HepG2 (cell line): ENCODE measurements around the gene TUBB. TPM values are rescaled to one million over a fixed set of nuclear protein-coding genes. Genes with fewer than 3 reads are reported as not detected.

ENCODE experiments used
- NPAS2 ChIP-seq: sonication (generic); formaldehyde crosslinking; IDR thresholded peaks from 2 replicates; pipeline ENCODE4 v1.8.0; 2022; ENCODE audit warnings: mild to moderate bottlenecking, missing genetic modification reagents, borderline replicate concordance
- PHF5A ChIP-seq: IDR thresholded peaks from one replicate; pipeline ENCODE4 v1.6.1; 2018; ENCODE audit warnings: low read depth, missing genetic modification reagents; ENCODE audit not compliant: unreplicated experiment
- PITX1 ChIP-seq: sonication (generic); formaldehyde crosslinking; IDR thresholded peaks from 2 replicates; pipeline ENCODE4 v1.5.1; 2020; ENCODE audit warnings: mild to moderate bottlenecking, missing genetic modification reagents
- PPARG ChIP-seq: conservative IDR thresholded peaks from 2 replicates; pipeline ENCODE4 v1.6.1; 2016; ENCODE audit warnings: missing biosample characterization, missing genetic modification reagents
- SAP130 ChIP-seq: IDR thresholded peaks from 2 replicates; pipeline ENCODE4 v1.6.1; 2016; ENCODE audit warnings: low read depth
- SETDB1 ChIP-seq: sonication (generic); formaldehyde crosslinking; IDR thresholded peaks from 2 replicates; pipeline ENCODE4 v1.5.1; 2020; ENCODE audit warnings: missing genetic modification reagents, mild to moderate bottlenecking, borderline replicate concordance
- STAG1 ChIP-seq: sonication (generic); formaldehyde crosslinking; IDR thresholded peaks from 2 replicates; pipeline ENCODE4 v1.4.0; 2020; ENCODE audit warnings: missing genetic modification reagents
- TBL1XR1 ChIP-seq: fragments of 150-350 bp; IDR thresholded peaks from 2 replicates; pipeline ENCODE4 v1.6.1; 2014; ENCODE audit warnings: borderline replicate concordance, low read length; ENCODE audit not compliant: partially characterized antibody
- TBX2 ChIP-seq: sonication (generic); formaldehyde crosslinking; IDR thresholded peaks from 2 replicates; pipeline ENCODE4 v1.5.0; 2020; ENCODE audit warnings: missing genetic modification reagents, mild to moderate bottlenecking, borderline replicate concordance
- U2AF2 ChIP-seq: fragments of 200-400 bp; formaldehyde crosslinking; IDR thresholded peaks from 2 replicates; pipeline ENCODE4 v1.6.1; 2017; ENCODE audit warnings: low read depth, mild to moderate bottlenecking, low read length
- ZNF263 ChIP-seq: sonication (generic); formaldehyde crosslinking; IDR thresholded peaks from 2 replicates; pipeline ENCODE4 v1.4.0; 2020; ENCODE audit warnings: missing genetic modification reagents
- ZNF644 ChIP-seq: IDR thresholded peaks from 2 replicates; pipeline ENCODE4 v1.6.1; 2016; ENCODE audit warnings: low read depth
- ZNF777 ChIP-seq: sonication (generic); formaldehyde crosslinking; IDR thresholded peaks from 2 replicates; pipeline ENCODE4 v1.4.0; 2020; ENCODE audit warnings: missing genetic modification reagents
- ZNF839 ChIP-seq: sonication (generic); formaldehyde crosslinking; IDR thresholded peaks from 2 replicates; pipeline ENCODE4 v1.4.0; 2020; ENCODE audit warnings: missing genetic modification reagents, mild to moderate bottlenecking, borderline replicate concordance
- polyA plus RNA-seq, 8 experiments: library from polyadenylated mRNA; depleted of rRNA in 3 of 8; stranded (reverse) in 7 of 8; unstranded in 1 of 8; fragments of >200 nt; fragmentation: Illumina TruSeq in 4 of 8; extraction: Trizol in 4 of 8; gene quantifications; 2 replicates each; pipeline versions ENCODE4 v1.2.1 to v1.2.3, GENCODE V29; 2011 to 2016; ENCODE audit warnings: low read depth in 4 of 8, missing spikeins in 1 of 8, mixed read lengths in 1 of 8; ENCODE audit not compliant: insufficient read depth in 1 of 8
- total RNA-seq, 5 experiments: library from RNA; depleted of rRNA; stranded (reverse); fragments of >200 nt; fragmentation: Illumina TruSeq; extraction: Trizol; gene quantifications; 2 replicates each; pipeline ENCODE4 v1.2.3, GENCODE V29; 2016; ENCODE audit warnings: low read depth in 1 of 5
- TF ChIP-seq, protein P1 (sequence below): sonication (generic); formaldehyde crosslinking; IDR thresholded peaks from 2 replicates; pipeline ENCODE4 v1.4.0; 2020; ENCODE audit warnings: missing genetic modification reagents, mild to moderate bottlenecking, borderline replicate concordance
- TF ChIP-seq, protein P2 (sequence below): sonication (generic); formaldehyde crosslinking; IDR thresholded peaks from 2 replicates; pipeline ENCODE4 v1.8.1; 2023; ENCODE audit warnings: mild to moderate bottlenecking, inconsistent platforms, moderate library complexity, missing genetic modification reagents, borderline replicate concordance
- TF ChIP-seq, protein P3 (sequence below): sonication (generic); formaldehyde crosslinking; IDR thresholded peaks from 2 replicates; pipeline ENCODE4 v1.4.0; 2020; ENCODE audit warnings: missing genetic modification reagents
- TF ChIP-seq, protein P4 (sequence below): sonication (generic); formaldehyde crosslinking; IDR thresholded peaks from 2 replicates; pipeline ENCODE4 v1.5.1; 2020; ENCODE audit warnings: mild to moderate bottlenecking, missing genetic modification reagents, moderate library complexity

Gene TUBB
- total and polyA plus RNA-seq, 2 of the 13 experiments (the other 11 are each of a cell fraction or from before 2014, with no cell fraction given) = 911 to 1,163 TPM

GRCh38 chr6:30670760-30671527 is 49.2 kb upstream of the TUBB start (continued):
- TF ChIP-seq, protein P1, sequence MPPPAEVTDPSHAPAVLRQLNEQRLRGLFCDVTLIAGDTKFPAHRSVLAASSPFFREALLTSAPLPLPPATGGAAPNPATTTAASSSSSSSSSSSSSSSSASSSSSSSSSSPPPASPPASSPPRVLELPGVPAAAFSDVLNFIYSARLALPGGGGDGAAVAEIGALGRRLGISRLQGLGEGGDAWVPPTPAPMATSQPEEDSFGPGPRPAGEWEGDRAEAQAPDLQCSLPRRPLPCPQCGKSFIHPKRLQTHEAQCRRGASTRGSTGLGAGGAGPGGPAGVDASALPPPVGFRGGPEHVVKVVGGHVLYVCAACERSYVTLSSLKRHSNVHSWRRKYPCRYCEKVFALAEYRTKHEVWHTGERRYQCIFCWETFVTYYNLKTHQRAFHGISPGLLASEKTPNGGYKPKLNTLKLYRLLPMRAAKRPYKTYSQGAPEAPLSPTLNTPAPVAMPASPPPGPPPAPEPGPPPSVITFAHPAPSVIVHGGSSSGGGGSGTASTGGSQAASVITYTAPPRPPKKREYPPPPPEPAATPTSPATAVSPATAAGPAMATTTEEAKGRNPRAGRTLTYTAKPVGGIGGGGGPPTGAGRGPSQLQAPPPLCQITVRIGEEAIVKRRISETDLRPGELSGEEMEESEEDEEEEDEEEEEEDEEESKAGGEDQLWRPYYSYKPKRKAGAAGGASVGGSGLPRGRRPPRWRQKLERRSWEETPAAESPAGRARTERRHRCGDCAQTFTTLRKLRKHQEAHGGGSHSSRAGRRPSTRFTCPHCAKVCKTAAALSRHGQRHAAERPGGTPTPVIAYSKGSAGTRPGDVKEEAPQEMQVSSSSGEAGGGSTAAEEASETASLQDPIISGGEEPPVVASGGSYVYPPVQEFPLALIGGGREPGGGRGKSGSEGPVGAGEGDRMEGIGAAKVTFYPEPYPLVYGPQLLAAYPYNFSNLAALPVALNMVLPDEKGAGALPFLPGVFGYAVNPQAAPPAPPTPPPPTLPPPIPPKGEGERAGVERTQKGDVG = peak; percentile 74; the same call in 1 of the 2 replicates
- TF ChIP-seq, protein P2, sequence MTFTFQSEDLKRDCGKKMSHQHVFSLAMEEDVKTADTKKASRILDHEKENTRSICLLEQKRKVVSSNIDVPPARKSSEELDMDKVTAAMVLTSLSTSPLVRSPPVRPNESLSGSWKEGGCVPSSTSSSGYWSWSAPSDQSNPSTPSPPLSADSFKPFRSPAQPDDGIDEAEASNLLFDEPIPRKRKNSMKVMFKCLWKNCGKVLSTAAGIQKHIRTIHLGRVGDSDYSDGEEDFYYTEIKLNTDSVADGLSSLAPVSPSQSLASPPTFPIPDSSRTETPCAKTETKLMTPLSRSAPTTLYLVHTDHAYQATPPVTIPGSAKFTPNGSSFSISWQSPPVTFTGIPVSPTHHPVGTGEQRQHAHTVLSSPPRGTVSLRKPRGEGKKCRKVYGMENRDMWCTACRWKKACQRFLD = 0 out of 2 replicates have a peak, but pooled peaks have one; percentile 35
- TF ChIP-seq ZNF839 (CRISPR knock-in tag) = peak; percentile 28; the same call in 1 of the 2 replicates
- TF ChIP-seq ZNF777 (CRISPR knock-in tag) = no peak
- TF ChIP-seq ZNF644 = no peak
- TF ChIP-seq, protein P3, sequence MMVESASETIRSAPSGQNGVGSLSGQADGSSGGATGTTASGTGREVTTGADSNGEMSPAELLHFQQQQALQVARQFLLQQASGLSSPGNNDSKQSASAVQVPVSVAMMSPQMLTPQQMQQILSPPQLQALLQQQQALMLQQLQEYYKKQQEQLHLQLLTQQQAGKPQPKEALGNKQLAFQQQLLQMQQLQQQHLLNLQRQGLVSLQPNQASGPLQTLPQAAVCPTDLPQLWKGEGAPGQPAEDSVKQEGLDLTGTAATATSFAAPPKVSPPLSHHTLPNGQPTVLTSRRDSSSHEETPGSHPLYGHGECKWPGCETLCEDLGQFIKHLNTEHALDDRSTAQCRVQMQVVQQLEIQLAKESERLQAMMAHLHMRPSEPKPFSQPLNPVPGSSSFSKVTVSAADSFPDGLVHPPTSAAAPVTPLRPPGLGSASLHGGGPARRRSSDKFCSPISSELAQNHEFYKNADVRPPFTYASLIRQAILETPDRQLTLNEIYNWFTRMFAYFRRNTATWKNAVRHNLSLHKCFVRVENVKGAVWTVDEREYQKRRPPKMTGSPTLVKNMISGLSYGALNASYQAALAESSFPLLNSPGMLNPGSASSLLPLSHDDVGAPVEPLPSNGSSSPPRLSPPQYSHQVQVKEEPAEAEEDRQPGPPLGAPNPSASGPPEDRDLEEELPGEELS (CRISPR knock-in tag) = peak; percentile 14; the same call in 1 of the 2 replicates
- peak; percentile 27; the same call in 1 of the 2 replicates for TF ChIP-seq SAP130 (CRISPR knock-in tag)
- no peak for TF ChIP-seq TBL1XR1
- no peak for TF ChIP-seq U2AF2
- peak; percentile 47 for TF ChIP-seq STAG1 (CRISPR knock-in tag)
- TF ChIP-seq PITX1 (CRISPR knock-in tag) = 0 out of 2 replicates have a peak, but pooled peaks have one; percentile 57
- TF ChIP-seq PHF5A = no peak
- 0 out of 2 replicates have a peak, but pooled peaks have one; percentile 14 for TF ChIP-seq TBX2 (CRISPR knock-in tag)
- TF ChIP-seq NPAS2 = no peak
- no peak for TF ChIP-seq PPARG (CRISPR knock-in tag)
- TF ChIP-seq, protein P4, sequence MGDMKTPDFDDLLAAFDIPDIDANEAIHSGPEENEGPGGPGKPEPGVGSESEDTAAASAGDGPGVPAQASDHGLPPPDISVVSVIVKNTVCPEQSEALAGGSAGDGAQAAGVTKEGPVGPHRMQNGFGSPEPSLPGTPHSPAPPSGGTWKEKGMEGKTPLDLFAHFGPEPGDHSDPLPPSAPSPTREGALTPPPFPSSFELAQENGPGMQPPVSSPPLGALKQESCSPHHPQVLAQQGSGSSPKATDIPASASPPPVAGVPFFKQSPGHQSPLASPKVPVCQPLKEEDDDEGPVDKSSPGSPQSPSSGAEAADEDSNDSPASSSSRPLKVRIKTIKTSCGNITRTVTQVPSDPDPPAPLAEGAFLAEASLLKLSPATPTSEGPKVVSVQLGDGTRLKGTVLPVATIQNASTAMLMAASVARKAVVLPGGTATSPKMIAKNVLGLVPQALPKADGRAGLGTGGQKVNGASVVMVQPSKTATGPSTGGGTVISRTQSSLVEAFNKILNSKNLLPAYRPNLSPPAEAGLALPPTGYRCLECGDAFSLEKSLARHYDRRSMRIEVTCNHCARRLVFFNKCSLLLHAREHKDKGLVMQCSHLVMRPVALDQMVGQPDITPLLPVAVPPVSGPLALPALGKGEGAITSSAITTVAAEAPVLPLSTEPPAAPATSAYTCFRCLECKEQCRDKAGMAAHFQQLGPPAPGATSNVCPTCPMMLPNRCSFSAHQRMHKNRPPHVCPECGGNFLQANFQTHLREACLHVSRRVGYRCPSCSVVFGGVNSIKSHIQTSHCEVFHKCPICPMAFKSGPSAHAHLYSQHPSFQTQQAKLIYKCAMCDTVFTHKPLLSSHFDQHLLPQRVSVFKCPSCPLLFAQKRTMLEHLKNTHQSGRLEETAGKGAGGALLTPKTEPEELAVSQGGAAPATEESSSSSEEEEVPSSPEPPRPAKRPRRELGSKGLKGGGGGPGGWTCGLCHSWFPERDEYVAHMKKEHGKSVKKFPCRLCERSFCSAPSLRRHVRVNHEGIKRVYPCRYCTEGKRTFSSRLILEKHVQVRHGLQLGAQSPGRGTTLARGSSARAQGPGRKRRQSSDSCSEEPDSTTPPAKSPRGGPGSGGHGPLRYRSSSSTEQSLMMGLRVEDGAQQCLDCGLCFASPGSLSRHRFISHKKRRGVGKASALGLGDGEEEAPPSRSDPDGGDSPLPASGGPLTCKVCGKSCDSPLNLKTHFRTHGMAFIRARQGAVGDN (CRISPR knock-in tag) = 0 out of 2 replicates have a peak, but pooled peaks have one; percentile 30
- TF ChIP-seq ZNF263 (CRISPR knock-in tag) = no peak
- no peak for TF ChIP-seq SETDB1 (CRISPR knock-in tag)
